Middle frontal gyrus (tissue), 1 donor: ENCODE results near the gene MORF4L1.
A peak's percentile ranks its signal among the peaks of the same experiment; 100 is the strongest.

Experiments
- DNase-seq: peaks from one replicate; pipeline ENCODE4 v3.0.0-alpha.2; 2015; ENCODE audit warnings: low spot score; ENCODE audit errors: extremely low spot score

The MORF4L1 gene

GRCh38 chr15:78944669-78945407 is 72.1 kb downstream of the MORF4L1 start, which contains the start of gene CTSH:
Gene CTSH (minus strand): TSS chr15:78945046. CDS start chr15:78944981, 65 bp downstream.
- peak; percentile 53 for DNase-seq

GRCh38 chr15:78946493-78946892 is 73.8 kb downstream of the MORF4L1 start:
- DNase-seq = no peak

- DNase-seq = no peak
These were observed 74.8 kb downstream of the MORF4L1 start for GRCh38 chr15:78947506-78947905.
